DND-41 (cell line): Measurements from ENCODE around the gene ISG15.

Experiments used
- CTCF ChIP-seq: IDR thresholded peaks from 2 replicates; pipeline ENCODE4 v1.5.1; 2012; ENCODE audit warnings: borderline replicate concordance, low read length, moderate library complexity, mild to moderate bottlenecking; ENCODE audit not compliant: poor library complexity, severe bottlenecking; ENCODE audit errors: extremely low read depth
- EZH2 ChIP-seq: IDR thresholded peaks from 3 replicates; pipeline ENCODE4 v1.6.1; 2012; ENCODE audit warnings: borderline replicate concordance, low read depth, mild to moderate bottlenecking, moderate library complexity, low read length, inconsistent platforms; ENCODE audit not compliant: severe bottlenecking

- TF ChIP-seq CTCF (no peak), EZH2 (no peak)
These were observed 33.1 kb upstream of the ISG15 start for GRCh38 chr1:980137-980571.
